Esophagus muscularis mucosa (tissue), 4 donors: ENCODE measurements around the gene MITF. TPM values are rescaled to one million over a fixed set of nuclear protein-coding genes. Genes with fewer than 3 reads are reported as not detected.
A peak's percentile ranks its signal among the peaks of the same experiment; 100 is the strongest.

Source experiments
- DNase-seq: peaks from one replicate; pipeline ENCODE4 v3.0.0-alpha.2; 2017; ENCODE audit errors: extremely low spot score
- H3K27ac ChIP-seq, 4 donors: fragments of 200-600 bp; sonication (generic); replicated peaks in 1 of 4; 1 replicate in 3 of 4; 2 replicates in 1 of 4; pipeline ENCODE4 v1.5.1; 2016 to 2019; ENCODE audit warnings: mild to moderate bottlenecking in 1 of 4
- H3K27me3 ChIP-seq, 4 donors: fragments of 200-600 bp; sonication (generic); one replicate each; pipeline versions ENCODE4 v1.5.1 to v1.6.0; 2016 to 2019
- H3K36me3 ChIP-seq, 4 donors: fragments of 200-600 bp; sonication (generic); one replicate each; pipeline ENCODE4 v1.5.1; 2016 to 2019
- H3K4me1 ChIP-seq, 4 donors: fragments of 200-600 bp; sonication (generic); one replicate each; pipeline ENCODE4 v1.5.1; 2016 to 2019
- H3K4me3 ChIP-seq, 4 donors: fragments of 200-600 bp; sonication (generic); 1 replicate in 2 of 4; 2 replicates in 2 of 4; pipeline ENCODE4 v1.5.1; 2016 to 2019; ENCODE audit warnings: mild to moderate bottlenecking in 4 of 4, moderate library complexity in 1 of 4
- H3K9me3 ChIP-seq, 4 donors: fragments of 200-600 bp; sonication (generic); 1 replicate in 3 of 4; 2 replicates in 1 of 4; pipeline ENCODE4 v1.5.1; 2016 to 2019
- EP300 ChIP-seq: sonication (generic); formaldehyde crosslinking; IDR thresholded peaks from one replicate; pipeline ENCODE4 v1.6.1; 2017; ENCODE audit warnings: antibody characterized with exemption
- POLR2A ChIP-seq: fragments of 450-650 bp; IDR thresholded peaks from one replicate; pipeline ENCODE4 v1.6.1; 2017; ENCODE audit warnings: antibody characterized with exemption, moderate library complexity, mild to moderate bottlenecking, low read depth
- POLR2AphosphoS5 ChIP-seq, 2 donors: sonication (generic); formaldehyde crosslinking; IDR thresholded peaks; one replicate each; pipeline ENCODE4 v1.6.1; 2017; ENCODE audit warnings: antibody characterized with exemption in 2 of 2
- WGBS: methylation state at CpG from one replicate; pipeline ENCODE4 v1.1.5; 2018; 5-methylcytosine and 5-hydroxymethylcytosine counted together
- intact Hi-C: fragments of 100-400 bp; cut with DNase I; formaldehyde crosslinking; loops from one replicate; pipeline ENCODE4 v1.15.1; 2023
- total RNA-seq, 4 donors: library from RNA; depleted of rRNA; stranded (reverse); fragments of >200 nt; gene quantifications; one replicate each; pipeline versions ENCODE4 v1.1.0 to v1.2.1, GENCODE V29; 2016
- TF ChIP-seq, protein P1 (sequence below), 3 experiments: fragments of 200-600 bp in 2 of 3; fragments of 450-650 bp in 1 of 3; sonication (generic) in 2 of 3; IDR thresholded peaks; one replicate each; pipeline ENCODE4 v1.5.1; 2017 to 2019; ENCODE audit warnings: antibody characterized with exemption in 3 of 3, mild to moderate bottlenecking in 2 of 3, moderate library complexity in 1 of 3

The MITF gene
- total RNA-seq, 4 donors from 2014 or later, result 68.1 to 141 (median 81.2) TPM

- H3K27me3 ChIP-seq, result no peaks in the 10 kb centered on the region
- peaks cover 48 to 94% (median 88%) of the 10 kb centered on the region in 4 donors for H3K4me1 ChIP-seq
- TF ChIP-seq, protein P1, sequence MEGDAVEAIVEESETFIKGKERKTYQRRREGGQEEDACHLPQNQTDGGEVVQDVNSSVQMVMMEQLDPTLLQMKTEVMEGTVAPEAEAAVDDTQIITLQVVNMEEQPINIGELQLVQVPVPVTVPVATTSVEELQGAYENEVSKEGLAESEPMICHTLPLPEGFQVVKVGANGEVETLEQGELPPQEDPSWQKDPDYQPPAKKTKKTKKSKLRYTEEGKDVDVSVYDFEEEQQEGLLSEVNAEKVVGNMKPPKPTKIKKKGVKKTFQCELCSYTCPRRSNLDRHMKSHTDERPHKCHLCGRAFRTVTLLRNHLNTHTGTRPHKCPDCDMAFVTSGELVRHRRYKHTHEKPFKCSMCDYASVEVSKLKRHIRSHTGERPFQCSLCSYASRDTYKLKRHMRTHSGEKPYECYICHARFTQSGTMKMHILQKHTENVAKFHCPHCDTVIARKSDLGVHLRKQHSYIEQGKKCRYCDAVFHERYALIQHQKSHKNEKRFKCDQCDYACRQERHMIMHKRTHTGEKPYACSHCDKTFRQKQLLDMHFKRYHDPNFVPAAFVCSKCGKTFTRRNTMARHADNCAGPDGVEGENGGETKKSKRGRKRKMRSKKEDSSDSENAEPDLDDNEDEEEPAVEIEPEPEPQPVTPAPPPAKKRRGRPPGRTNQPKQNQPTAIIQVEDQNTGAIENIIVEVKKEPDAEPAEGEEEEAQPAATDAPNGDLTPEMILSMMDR (IDR thresholded peaks at IDR 0.05), result no peak
- TF ChIP-seq POLR2AphosphoS5 (IDR thresholded peaks at IDR 0.05) (no peak), POLR2A (no peak), EP300 (no peak)
- H3K9me3 ChIP-seq, result no peaks in the 10 kb centered on the region
- H3K27ac ChIP-seq, result no peak overlapping the region
- DNase-seq, result no peak
- H3K36me3 ChIP-seq, result no peaks in the 10 kb centered on the region
- no peak overlapping the region for H3K4me3 ChIP-seq
- WGBS, result 46% methylated on average over 2 of the region's 2 CpGs
- intact Hi-C loops, result no loop called here
These were observed 33.0 kb downstream of the MITF start for GRCh38 chr3:69772152-69772867.

DNA sequence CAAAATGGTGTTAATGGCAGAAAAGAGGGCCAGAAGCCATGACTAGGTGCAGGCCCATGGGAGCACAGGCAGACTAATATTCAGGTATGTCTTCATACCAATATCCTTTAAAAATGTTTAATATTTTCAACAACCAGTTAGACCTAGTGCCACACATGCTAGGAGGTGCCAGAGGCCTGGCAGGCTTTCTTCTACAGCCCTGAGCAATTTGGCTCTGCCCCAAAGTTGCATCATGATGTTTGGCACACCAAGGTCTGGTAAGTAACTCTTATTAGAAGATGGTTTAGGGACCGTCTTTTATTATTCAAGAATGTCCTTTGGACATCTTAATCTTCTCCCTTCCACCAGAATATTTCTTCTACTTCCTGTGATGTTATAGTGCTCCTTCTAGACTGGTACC, 34.8 kb downstream of the MITF start:
- no peaks in the 10 kb centered on the region for H3K27me3 ChIP-seq
- H3K36me3 ChIP-seq, result no peaks in the 10 kb centered on the region
- H3K27ac ChIP-seq, result peak overlapping the region in 2 of 4 donors; percentile 2 to 17
- H3K4me1 ChIP-seq, result peaks cover 39 to 84% (median 73%) of the 10 kb centered on the region in 4 donors
- H3K4me3 ChIP-seq, result no peak overlapping the region
- no peak for DNase-seq
- TF ChIP-seq POLR2AphosphoS5 (IDR thresholded peaks at IDR 0.05) (peak in 1 of 2 donors; percentile 23), POLR2A (no peak)
- H3K9me3 ChIP-seq, result no peaks in the 10 kb centered on the region
- 67% methylated on average over 1 of the region's 1 CpG for WGBS
- intact Hi-C loops, result no loop called here

GRCh38 chr3:69775751-69776150, 36.5 kb downstream of the MITF start:
- Histone ChIP-seq H3K4me1 (peaks cover 32 to 73% (median 61%) of the 10 kb centered on the region in 4 donors), H3K27me3 (no peaks in the 10 kb centered on the region), H3K9me3 (no peaks in the 10 kb centered on the region), H3K36me3 (no peaks in the 10 kb centered on the region), H3K4me3 (no peak overlapping the region), H3K27ac (no peak overlapping the region)
- DNase-seq, result no peak
- TF ChIP-seq POLR2AphosphoS5 (IDR thresholded peaks at IDR 0.05) (no peak), EP300 (no peak), POLR2A (no peak)
- TF ChIP-seq, protein P1 (IDR thresholded peaks at IDR 0.05), result no peak
- 93% methylated on average over 3 of the region's 3 CpGs for WGBS
- intact Hi-C loops, result no loop called here

- intact Hi-C loops, result no loop called here
These were observed 37.0 kb downstream of the MITF start for GRCh38 chr3:69776289-69776688.

DNA sequence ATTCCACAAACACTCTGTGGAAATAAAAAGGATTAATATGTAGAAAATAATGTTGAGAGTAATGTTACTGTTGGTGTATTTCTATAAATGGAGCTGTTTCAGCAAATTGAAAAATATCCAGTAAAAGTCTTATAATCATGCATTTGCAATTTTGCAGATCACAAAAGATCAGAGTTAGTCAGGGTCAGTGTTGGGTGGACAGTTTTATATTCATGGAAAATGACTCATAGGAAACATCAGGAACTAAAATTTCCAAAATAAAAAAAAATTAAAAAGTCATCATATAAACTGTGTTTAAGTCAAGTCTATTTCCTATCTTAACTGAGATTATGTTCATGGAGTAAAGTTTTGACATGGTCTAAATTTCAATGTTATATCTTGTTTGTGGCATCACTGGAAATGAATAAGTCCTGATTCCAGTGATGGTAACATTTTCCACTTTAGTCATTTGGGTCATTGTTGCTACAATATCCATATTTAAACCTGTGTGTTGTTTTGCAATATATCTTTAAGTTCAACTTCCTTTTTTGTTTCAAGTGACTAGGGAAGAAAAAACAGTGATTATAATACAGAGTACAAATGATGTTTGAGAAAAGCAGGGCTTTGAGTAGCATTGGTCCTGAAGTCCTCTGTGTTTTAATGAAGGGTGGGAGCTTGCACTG, 37.8 kb downstream of the MITF start:
- DNase-seq, result no peak
- Histone ChIP-seq H3K4me1 (peaks cover 26 to 73% (median 61%) of the 10 kb centered on the region in 4 donors), H3K4me3 (no peak overlapping the region), H3K9me3 (no peaks in the 10 kb centered on the region), H3K27me3 (no peaks in the 10 kb centered on the region), H3K36me3 (no peaks in the 10 kb centered on the region), H3K27ac (no peak overlapping the region)
- no peak for TF ChIP-seq POLR2A
- no peak for TF ChIP-seq POLR2AphosphoS5 (IDR thresholded peaks at IDR 0.05)
- TF ChIP-seq, protein P1 (IDR thresholded peaks at IDR 0.05), result no peak
- no peak for TF ChIP-seq EP300
- intact Hi-C loops, result no loop called here

More at GRCh38 chr3:69776289-69776688, 37.0 kb downstream of the MITF start:
- Histone ChIP-seq H3K4me3 (no peak overlapping the region), H3K9me3 (no peaks in the 10 kb centered on the region), H3K27ac (no peak overlapping the region), H3K27me3 (no peaks in the 10 kb centered on the region), H3K4me1 (peaks cover 28 to 73% (median 61%) of the 10 kb centered on the region in 4 donors), H3K36me3 (no peaks in the 10 kb centered on the region)
- 93% methylated on average over 3 of the region's 3 CpGs for WGBS
- no peak for DNase-seq
- TF ChIP-seq POLR2A, result no peak
- no peak for TF ChIP-seq EP300
- TF ChIP-seq, protein P1 (IDR thresholded peaks at IDR 0.05), result no peak
- TF ChIP-seq POLR2AphosphoS5 (IDR thresholded peaks at IDR 0.05), result no peak
